Natural killer cell (primary cell): ENCODE measurements around the gene NR4A2. TPM values are rescaled to one million over a fixed set of nuclear protein-coding genes. Genes with fewer than 3 reads are reported as not detected.

Source experiments
- ATAC-seq, 3 donors: fragments of 150-1000 bp in 2 of 3; fragments of 200-7000 bp in 1 of 3; cut with Tn5 transposase; 1 replicate in 1 of 3; 2 replicates in 2 of 3; pipeline ENCODE4 v1.10.0; 2021; ENCODE audit warnings: mild to moderate bottlenecking in 2 of 3, moderate library complexity in 2 of 3
- DNase-seq, 2 donors: peaks; one replicate each; pipeline versions ENCODE4 v3.0.0 to v3.0.0-alpha.2; 2013 to 2021; ENCODE audit warnings: mixed read lengths in 1 of 2
- H3K27ac ChIP-seq: one replicate; pipeline ENCODE4 v1.5.1; 2013; ENCODE audit warnings: mild to moderate bottlenecking, low read length
- H3K27me3 ChIP-seq: one replicate; pipeline ENCODE4 v1.6.1; 2013; ENCODE audit warnings: low read length; ENCODE audit not compliant: control insufficient read depth, insufficient read depth
- H3K36me3 ChIP-seq: one replicate; pipeline ENCODE4 v1.6.1; 2013; ENCODE audit warnings: low read length; ENCODE audit not compliant: control insufficient read depth, insufficient read depth
- H3K4me1 ChIP-seq: one replicate; pipeline ENCODE4 v1.6.1; 2013; ENCODE audit warnings: low read length; ENCODE audit not compliant: control insufficient read depth, insufficient read depth
- H3K4me3 ChIP-seq: one replicate; pipeline ENCODE4 v1.5.1; 2013; ENCODE audit warnings: low read length
- H3K9me3 ChIP-seq: one replicate; pipeline ENCODE4 v1.6.1; 2013; ENCODE audit warnings: low read length; ENCODE audit not compliant: control insufficient read depth, insufficient read depth
- H3K27ac Mint-ChIP-seq, 2 donors: one replicate each; pipeline ENCODE4 v1.8.0; 2022; ENCODE audit warnings: mild to moderate bottlenecking in 2 of 2, mixed read lengths in 2 of 2, moderate library complexity in 1 of 2
- H3K27me3 Mint-ChIP-seq, 2 donors: one replicate each; pipeline ENCODE4 v1.8.0; 2022; ENCODE audit warnings: low read depth in 2 of 2, mixed read lengths in 2 of 2
- H3K36me3 Mint-ChIP-seq: one replicate; pipeline ENCODE4 v1.8.0; 2022; ENCODE audit warnings: mixed read lengths
- H3K4me1 Mint-ChIP-seq, 2 donors: one replicate each; pipeline ENCODE4 v1.8.0; 2022; ENCODE audit warnings: mixed read lengths in 2 of 2
- H3K4me3 Mint-ChIP-seq: one replicate; pipeline ENCODE4 v1.8.0; 2022; ENCODE audit warnings: mild to moderate bottlenecking, moderate library complexity, mixed read lengths
- H3K9me3 Mint-ChIP-seq, 2 donors: one replicate each; pipeline ENCODE4 v1.8.0; 2022; ENCODE audit warnings: mixed read lengths in 2 of 2
- CTCF ChIP-seq: fragments of 200-600 bp; IDR thresholded peaks from one replicate; pipeline ENCODE4 v1.8.0; 2022; ENCODE audit warnings: antibody characterized with exemption
- WGBS: methylation state at CpG from one replicate; pipeline ENCODE4 v1.1.7; 2013; ENCODE audit warnings: missing lambda C conversion rate; ENCODE audit not compliant: insufficient coverage; 5-methylcytosine and 5-hydroxymethylcytosine counted together
- intact Hi-C: fragments of 100-400 bp; cut with micrococcal nuclease; formaldehyde crosslinking; loops from one replicate; pipeline ENCODE4 v1.14.2; 2022
- total RNA-seq, 4 donors: library from RNA; stranded (reverse); fragments of 120-200 nt in 1 of 4; gene quantifications; one replicate each; pipeline versions ENCODE4 v1.2.3 to v1.2.4, GENCODE V29; 2013 to 2022

Gene NR4A2
- total RNA-seq, 3 donors from 2014 or later (not counting 1 experiment from before 2014, with no cell fraction given), result 163 to 316 (median 266) TPM

GRCh38 chr2:156352911-156353310 is 20.4 kb upstream of the NR4A2 start:
- ATAC-seq (no peak), DNase-seq (no peak)
- Histone ChIP-seq H3K27me3 (no peaks in the 10 kb centered on the region), H3K4me1 (no peaks in the 10 kb centered on the region), H3K27ac (no peak overlapping the region), H3K36me3 (no peaks in the 10 kb centered on the region), H3K4me3 (no peak overlapping the region), H3K9me3 (no peaks in the 10 kb centered on the region)
- Mint-ChIP-seq H3K27me3 (peaks cover 4 to 17% of the 10 kb centered on the region in 2 donors), H3K36me3 (no peaks in the 10 kb centered on the region), H3K4me3 (no peak overlapping the region), H3K4me1 (no peaks in the 10 kb centered on the region), H3K27ac (no peak overlapping the region), H3K9me3 (no peaks in the 10 kb centered on the region)
- intact Hi-C loops, result no loop called here
- WGBS, result no CpG with 5 or more reads among the region's 1 CpG
- TF ChIP-seq CTCF, result no peak

GRCh38 chr2:156350374-156351142 is 18.0 kb upstream of the NR4A2 start:
- Histone ChIP-seq H3K27me3 (no peaks in the 10 kb centered on the region), H3K4me3 (no peak overlapping the region), H3K27ac (no peak overlapping the region), H3K9me3 (no peaks in the 10 kb centered on the region), H3K4me1 (no peaks in the 10 kb centered on the region), H3K36me3 (no peaks in the 10 kb centered on the region)
- DNase-seq (no peak), ATAC-seq (no peak)
- intact Hi-C loops, result no loop called here
- no peak overlapping the region for H3K4me3 Mint-ChIP-seq
- no peak overlapping the region for H3K27ac Mint-ChIP-seq
- no peaks in the 10 kb centered on the region for H3K36me3 Mint-ChIP-seq
- no peaks in the 10 kb centered on the region for H3K4me1 Mint-ChIP-seq
- peaks cover 4 to 17% of the 10 kb centered on the region in 2 donors for H3K27me3 Mint-ChIP-seq
- H3K9me3 Mint-ChIP-seq, result no peaks in the 10 kb centered on the region
- TF ChIP-seq CTCF, result no peak
- WGBS, result 91% methylated on average over 7 of the region's 7 CpGs

- ATAC-seq, result no peak
- Mint-ChIP-seq H3K4me1 (no peaks in the 10 kb centered on the region), H3K36me3 (no peaks in the 10 kb centered on the region), H3K27ac (no peak overlapping the region), H3K4me3 (no peak overlapping the region), H3K9me3 (no peaks in the 10 kb centered on the region), H3K27me3 (peaks cover 4 to 17% of the 10 kb centered on the region in 2 donors)
- intact Hi-C loops, result no loop called here
- Histone ChIP-seq H3K9me3 (no peaks in the 10 kb centered on the region), H3K36me3 (no peaks in the 10 kb centered on the region), H3K4me1 (no peaks in the 10 kb centered on the region), H3K27ac (no peak overlapping the region), H3K27me3 (no peaks in the 10 kb centered on the region), H3K4me3 (no peak overlapping the region)
- DNase-seq, result no peak
- no peak for TF ChIP-seq CTCF
These were observed 17.1 kb upstream of the NR4A2 start for GRCh38 chr2:156349605-156350004.

- Mint-ChIP-seq H3K27me3 (peaks cover 4 to 13% of the 10 kb centered on the region in 2 donors), H3K27ac (no peak overlapping the region), H3K4me1 (no peaks in the 10 kb centered on the region), H3K4me3 (no peak overlapping the region), H3K36me3 (no peaks in the 10 kb centered on the region), H3K9me3 (no peaks in the 10 kb centered on the region)
- H3K27ac ChIP-seq, result no peak overlapping the region
- intact Hi-C loops, result no loop called here
- H3K36me3 ChIP-seq, result no peaks in the 10 kb centered on the region
- no peaks in the 10 kb centered on the region for H3K4me1 ChIP-seq
- H3K27me3 ChIP-seq, result no peaks in the 10 kb centered on the region
- H3K4me3 ChIP-seq, result no peak overlapping the region
- DNase-seq (no peak), ATAC-seq (no peak)
- no peaks in the 10 kb centered on the region for H3K9me3 ChIP-seq
- no peak for TF ChIP-seq CTCF
These were observed 16.6 kb upstream of the NR4A2 start for GRCh38 chr2:156349161-156349560.
